Activated T-helper 1 cell treated with anti-CD3 and anti-CD28 coated beads, Interleukin-2, amount 50 U/mL, for 16 hours (primary cell): ENCODE results near the gene TMEM134.

Source experiments
- DNase-seq, 2 donors: peaks; one replicate each; pipeline ENCODE4 v3.0.0-alpha.2; 2020; ENCODE audit warnings: low read depth in 1 of 2, low spot score in 1 of 2

TMEM134 gene

GRCh38 chr11:67423891-67424613, 45.0 kb downstream of the TMEM134 start:
- DNase-seq, result no peak

GRCh38 chr11:67423466-67423865, 45.6 kb downstream of the TMEM134 start:
- no peak for DNase-seq

DNA sequence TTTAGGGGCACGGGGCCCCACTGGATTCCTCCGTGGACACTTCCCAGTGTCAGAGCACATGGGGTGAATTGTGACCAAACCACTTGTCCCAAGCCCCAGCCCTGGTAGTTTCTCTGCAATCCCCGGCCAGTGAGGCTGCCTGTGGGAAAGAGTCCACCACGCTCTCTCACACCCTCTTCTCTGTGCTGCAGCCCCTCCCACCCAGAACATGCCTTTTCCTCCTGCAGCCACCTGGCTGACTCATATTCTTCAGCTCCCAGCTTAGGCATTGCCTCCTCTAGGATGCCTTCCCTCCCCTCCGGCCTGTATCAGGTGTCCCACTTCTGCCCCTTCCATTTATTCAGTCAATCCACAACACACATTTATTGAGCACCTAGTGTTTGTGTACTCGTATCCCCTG, 46.2 kb downstream of the TMEM134 start:
- no peak for DNase-seq

- DNase-seq, result no peak
Observed at GRCh38 chr11:67421430-67422031, 47.5 kb downstream of the TMEM134 start.

- DNase-seq, result peak; percentile 98
Observed at GRCh38 chr11:67420646-67421429, 48.2 kb downstream of the TMEM134 start.

GRCh38 chr11:67420147-67420645, 48.9 kb downstream of the TMEM134 start:
- no peak for DNase-seq

GRCh38 chr11:67419325-67420049, 49.6 kb downstream of the TMEM134 start:
- DNase-seq, result no peak

DNA sequence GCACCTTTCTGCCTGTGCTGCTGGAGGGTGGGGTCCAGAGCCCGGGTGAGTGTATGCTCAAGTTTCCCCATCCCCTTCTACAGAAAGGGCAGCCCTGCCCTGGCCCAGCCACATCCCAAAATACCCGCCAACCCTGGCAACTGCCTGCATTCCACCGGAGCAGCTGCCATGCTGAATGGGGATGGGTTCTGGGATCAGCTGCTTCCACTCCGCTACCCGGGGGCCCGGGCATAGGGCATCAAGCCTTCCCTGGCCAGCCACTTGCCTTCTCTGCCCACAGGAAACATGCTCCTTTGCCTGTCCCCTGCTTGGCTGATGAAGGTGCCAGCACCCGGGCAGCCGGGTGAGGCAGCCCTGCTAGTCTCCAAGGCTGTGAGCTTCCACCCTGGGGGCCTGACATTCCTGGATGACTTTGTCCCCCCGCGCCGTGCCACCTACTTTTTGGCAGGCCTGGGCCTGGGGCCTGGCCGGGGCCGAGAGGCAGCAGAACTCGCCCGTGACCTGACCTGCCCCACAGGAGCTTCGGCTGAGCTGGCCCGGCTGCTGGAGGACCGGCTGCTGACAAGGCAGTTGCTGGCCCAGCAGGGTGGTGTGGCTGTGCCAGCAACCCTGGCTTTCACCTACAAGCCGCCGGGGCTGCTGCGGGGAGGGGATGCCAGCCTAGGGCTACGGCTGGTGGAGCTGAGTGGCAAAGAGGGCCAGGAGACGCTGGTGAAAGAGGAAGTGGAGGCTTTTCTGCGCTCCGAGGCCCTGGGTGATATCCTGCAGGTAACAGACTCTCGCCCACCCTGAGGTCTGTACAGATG, 50.4 kb downstream of the TMEM134 start:
- no peak for DNase-seq

DNA sequence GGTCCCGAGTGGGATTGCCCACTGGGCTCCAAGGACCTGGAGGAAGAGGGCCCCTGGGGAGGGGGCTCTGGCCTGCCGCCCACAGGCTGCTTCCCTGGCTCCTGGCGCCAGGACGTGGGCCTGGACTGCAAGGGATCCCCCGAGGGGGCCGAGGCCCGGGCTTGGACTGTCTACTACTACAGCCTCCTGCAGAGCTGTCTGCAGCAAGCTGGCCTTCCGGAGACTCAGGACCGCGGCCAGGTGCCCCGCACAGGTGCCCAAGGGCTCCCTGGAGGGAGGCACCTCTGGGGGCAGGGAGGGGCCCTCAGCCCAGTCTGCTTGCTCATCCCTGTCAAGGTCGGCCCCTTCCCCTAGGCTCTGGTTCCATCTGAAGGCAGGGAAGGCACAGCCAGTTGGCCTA, 51.6 kb downstream of the TMEM134 start:
- no peak for DNase-seq

DNA sequence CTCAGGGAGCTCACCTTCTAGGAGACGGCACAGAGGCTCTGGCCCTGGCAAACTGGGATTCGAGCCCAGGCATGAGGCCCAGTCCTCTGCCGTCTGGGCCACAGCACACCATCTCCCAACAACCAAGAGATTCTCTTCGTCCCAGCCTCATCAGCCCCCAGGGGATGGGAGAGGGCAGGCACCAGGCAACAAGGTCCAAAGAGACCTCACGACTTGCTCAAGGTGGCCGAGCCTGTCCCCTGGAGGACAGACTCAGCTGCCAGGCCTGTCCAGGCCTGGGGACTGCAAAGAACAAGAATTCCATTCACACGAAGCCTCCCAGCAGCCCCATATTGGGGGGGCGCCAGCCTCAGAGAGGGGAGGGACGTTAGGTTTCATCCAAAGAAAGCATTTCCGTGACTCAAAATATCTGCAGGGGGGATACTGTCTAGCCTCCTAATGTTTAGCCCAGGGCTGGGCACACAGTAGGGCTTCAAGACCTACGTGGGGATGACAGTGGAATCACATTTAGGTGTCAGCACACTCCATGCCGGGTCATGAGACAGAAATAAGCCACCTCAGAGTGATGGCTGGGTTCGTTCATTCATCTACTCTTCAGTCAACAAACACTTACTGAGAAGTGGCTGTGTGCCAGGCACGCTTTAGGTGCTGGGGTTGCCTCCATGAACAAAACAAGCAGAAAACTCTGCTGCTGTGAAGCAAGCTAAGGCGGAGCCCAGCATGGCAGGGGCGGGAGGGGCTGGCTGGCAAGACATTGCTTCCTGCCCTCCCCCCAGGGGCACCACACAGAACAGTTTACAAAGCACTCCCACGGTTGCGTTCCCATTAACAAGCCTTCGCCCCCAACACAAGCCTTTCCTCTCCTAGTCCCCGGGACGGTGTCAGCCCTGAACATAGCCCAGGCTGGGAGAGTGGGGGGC, 52.4 kb downstream of the TMEM134 start:
- DNase-seq, result peak; percentile 45 to 71

GRCh38 chr11:67415501-67416304, 53.3 kb downstream of the TMEM134 start, which contains the start of gene CARNS1:
TSS of gene CARNS1 (plus strand) at chr11:67415678. CDS start at chr11:67416200, 522 bp downstream.
- no peak for DNase-seq

DNA sequence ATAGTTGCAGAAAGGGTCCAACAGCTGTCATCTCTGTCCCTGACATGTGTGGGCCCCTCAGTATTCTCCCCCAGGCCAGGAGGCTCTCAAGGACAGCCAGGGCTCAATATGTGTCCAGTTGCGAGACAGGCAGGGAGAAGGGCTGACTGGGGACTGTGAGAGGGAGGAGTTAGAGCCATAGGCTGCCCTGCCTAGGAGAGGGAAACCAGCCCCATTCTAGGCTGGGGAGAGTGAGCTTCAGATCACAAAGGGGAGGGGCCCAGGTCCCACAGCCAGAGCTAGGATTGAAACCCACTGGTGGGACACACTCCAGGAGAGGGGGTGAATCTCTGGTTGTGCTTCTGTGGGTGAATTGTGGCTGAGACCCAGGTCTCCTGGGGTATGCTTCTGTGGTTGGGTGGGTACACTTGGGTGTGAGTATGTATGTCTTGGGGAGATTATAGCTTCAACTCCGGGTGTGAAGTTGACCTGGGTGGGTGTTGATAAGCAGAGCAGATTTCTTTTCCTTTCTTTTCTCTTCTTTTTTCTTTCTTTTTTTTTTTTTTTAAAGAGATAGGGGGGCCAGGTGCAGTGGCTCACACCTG, 55.7 kb downstream of the TMEM134 start:
- DNase-seq, result no peak

DNA sequence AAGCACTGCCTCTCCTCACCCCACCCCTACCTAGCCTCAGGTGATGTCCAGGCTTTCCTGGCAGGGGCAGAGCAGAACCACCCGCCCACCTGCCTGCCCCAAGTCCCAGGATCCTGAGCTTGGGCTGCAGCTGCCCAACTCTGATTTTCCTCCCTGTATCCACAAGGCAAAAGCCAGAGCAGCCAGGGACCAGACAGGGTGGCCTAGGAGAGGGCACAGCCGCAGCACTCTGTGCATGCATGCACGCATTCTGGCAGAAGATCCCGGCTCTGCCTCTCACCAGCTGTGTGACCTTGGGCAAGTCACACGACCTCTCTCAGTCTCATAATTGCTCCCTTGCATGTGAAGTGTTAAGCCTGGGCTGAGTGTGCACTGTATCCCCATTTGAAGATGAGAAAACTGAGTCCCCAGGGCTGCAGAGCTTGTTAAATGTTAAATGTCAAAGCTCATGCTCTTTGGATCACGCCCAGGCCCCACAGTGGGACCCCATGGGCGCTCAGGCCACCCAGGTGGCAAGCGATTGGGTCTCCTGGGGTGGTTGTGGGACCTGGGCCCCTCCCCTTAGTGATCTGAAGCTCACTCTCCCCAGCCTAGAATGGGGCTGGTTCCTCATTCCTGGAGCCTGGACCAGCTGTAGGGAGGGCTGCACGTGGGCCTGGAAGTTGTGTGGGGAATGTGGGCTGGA, 56.4 kb downstream of the TMEM134 start:
- DNase-seq, result no peak

- DNase-seq, result no peak
Observed at GRCh38 chr11:67411785-67412152, 57.3 kb downstream of the TMEM134 start.
